ENCODE results near the gene IL37.

DNA sequence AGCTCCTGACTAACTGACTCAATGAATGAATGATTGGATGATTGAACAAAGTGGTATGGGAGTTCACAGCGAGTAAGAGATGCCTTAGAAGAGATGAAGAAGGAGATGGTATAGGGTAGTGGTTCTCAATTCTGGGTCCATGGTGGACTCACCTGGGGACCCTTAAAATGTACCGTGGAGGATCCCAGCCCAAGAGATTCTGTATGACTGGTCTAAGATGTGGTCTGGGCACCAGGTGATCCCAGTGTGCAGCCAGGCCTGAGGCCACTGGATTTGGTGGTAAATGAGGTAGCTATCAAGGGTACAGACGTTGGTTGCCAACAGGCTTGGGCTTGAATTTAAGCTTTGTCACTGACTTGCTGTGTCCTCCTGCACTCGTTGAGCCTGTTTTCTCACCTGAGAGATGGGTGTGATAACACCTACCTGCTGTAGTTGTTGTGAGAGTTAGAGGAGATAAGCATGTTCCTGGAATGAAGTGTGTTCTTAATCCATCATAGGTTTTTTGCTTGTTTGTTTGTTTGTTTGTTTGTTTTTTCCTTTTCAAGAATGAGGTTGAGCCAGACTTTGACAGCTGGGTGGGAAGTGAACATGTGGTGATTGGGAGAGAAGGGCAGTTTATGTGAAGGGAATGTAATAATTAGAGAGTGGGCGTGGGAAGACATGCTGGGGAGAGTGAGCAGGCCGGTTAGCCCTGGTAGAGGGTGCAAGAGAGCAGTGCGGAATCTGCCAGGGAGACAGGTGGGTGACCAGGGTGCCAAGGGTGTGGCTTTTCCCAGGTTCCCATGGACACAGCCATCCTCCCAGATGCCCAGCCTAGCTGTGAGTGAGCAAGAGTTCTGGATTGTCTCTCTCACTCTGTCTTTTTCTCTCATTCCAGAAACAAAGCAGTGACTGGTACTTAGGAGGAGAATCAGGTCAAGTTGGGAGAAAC lies 43.0 kb upstream of the IL37 start:
- no peak for TF ChIP-seq POLR2A (IDR thresholded peaks at IDR 0.05; ENCODE audit: low read depth, low read length)
- no peak for TF ChIP-seq TAF1 (IDR thresholded peaks at IDR 0.05; ENCODE audit: low read depth, low read length)
- no peak for TF ChIP-seq POLR2AphosphoS5 (IDR thresholded peaks at IDR 0.05; ENCODE audit: low read depth, low read length)
- TF ChIP-seq PAX5 (IDR thresholded peaks at IDR 0.05; ENCODE audit: insufficient read depth, low read length, severe bottlenecking), result no peak
- no peak for TF ChIP-seq SPI1 (IDR thresholded peaks at IDR 0.05; ENCODE audit: low read depth, low read length)
